Stomach (tissue), 9 donors: Measurements from ENCODE around the gene EDNRB. TPM values are rescaled to one million over a fixed set of nuclear protein-coding genes. Genes with fewer than 3 reads are reported as not detected.

Experiments
- DNase-seq, 2 donors: peaks; one replicate each; pipeline versions ENCODE4 v3.0.0 to v3.0.0-alpha.2; 2013 to 2019
- H3K27ac ChIP-seq, 5 donors: fragments of 200-600 bp in 4 of 5; sonication (generic) in 4 of 5; one replicate each; pipeline ENCODE4 v1.5.1; 2013 to 2019; ENCODE audit warnings: mild to moderate bottlenecking in 1 of 5, moderate library complexity in 1 of 5
- H3K27me3 ChIP-seq, 3 donors: fragments of 200-600 bp; sonication (generic); one replicate each; pipeline ENCODE4 v1.5.1; 2017 to 2019; ENCODE audit warnings: mixed run types in 1 of 3
- H3K36me3 ChIP-seq, 4 donors: fragments of 200-600 bp; sonication (generic); 1 replicate in 3 of 4; 2 replicates in 1 of 4; pipeline ENCODE4 v1.5.1; 2016 to 2019
- H3K4me1 ChIP-seq, 4 donors: fragments of 200-600 bp; sonication (generic); one replicate each; pipeline ENCODE4 v1.5.1; 2016 to 2019
- H3K4me3 ChIP-seq, 4 donors: fragments of 200-600 bp; sonication (generic) in 3 of 4; one replicate each; pipeline ENCODE4 v1.5.1; 2016 to 2019; ENCODE audit warnings: mild to moderate bottlenecking in 1 of 4
- H3K9me3 ChIP-seq, 4 donors: fragments of 200-600 bp; sonication (generic); one replicate each; pipeline ENCODE4 v1.5.1; 2016 to 2019
- EP300 ChIP-seq: sonication (generic); formaldehyde crosslinking; IDR thresholded peaks from one replicate; pipeline ENCODE4 v1.6.1; 2017; ENCODE audit warnings: antibody characterized with exemption
- POLR2A ChIP-seq, 4 donors: fragments of 450-650 bp; IDR thresholded peaks; one replicate each; pipeline ENCODE4 v1.6.1; 2016; ENCODE audit warnings: antibody characterized with exemption in 4 of 4, control low read depth in 2 of 4, mild to moderate bottlenecking in 1 of 4, moderate library complexity in 1 of 4
- POLR2AphosphoS5 ChIP-seq, 3 donors: sonication (generic); formaldehyde crosslinking; IDR thresholded peaks; one replicate each; pipeline ENCODE4 v1.6.1; 2016; ENCODE audit warnings: antibody characterized with exemption in 3 of 3
- WGBS, 5 donors: extraction: QIAGEN DNeasy Blood & Tissue Kit in 3 of 5; methylation state at CpG; one replicate each; pipeline versions ENCODE4 v1.1.5 to v1.1.7; 2013 to 2018; 5-methylcytosine and 5-hydroxymethylcytosine counted together
- intact Hi-C: fragments of 100-400 bp; cut with DNase I; formaldehyde crosslinking; loops from one replicate; pipeline ENCODE4 v1.15.1; 2023; ENCODE audit warnings: low total_unique reads
- polyA plus RNA-seq, 3 donors: library from polyadenylated mRNA; stranded (reverse); fragments of 200-250 nt; gene quantifications; one replicate each; pipeline ENCODE4 v1.2.3, GENCODE V29; 2013
- total RNA-seq, 5 donors: library from RNA; depleted of rRNA; stranded (reverse); fragments of >200 nt; gene quantifications; one replicate each; pipeline versions ENCODE4 v1.1.0 to v1.2.3, GENCODE V29; 2014 to 2016
- TF ChIP-seq, protein P1 (sequence below), 7 experiments: fragments of 450-650 bp in 4 of 7; fragments of 200-600 bp in 3 of 7; sonication (generic) in 3 of 7; IDR thresholded peaks; one replicate each; pipeline ENCODE4 v1.5.1; 2016 to 2019; ENCODE audit warnings: antibody characterized with exemption in 7 of 7, control low read depth in 2 of 7, mild to moderate bottlenecking in 1 of 7
- donor health status: healthy with polysubstance abuse.
- donor health status: Bipolar disorder and iron deficiency.
- donor health status: healthy.

EDNRB gene
- total and polyA plus RNA-seq, 8 donors, result 2.3 to 72.1 (median 13.7) TPM

DNA sequence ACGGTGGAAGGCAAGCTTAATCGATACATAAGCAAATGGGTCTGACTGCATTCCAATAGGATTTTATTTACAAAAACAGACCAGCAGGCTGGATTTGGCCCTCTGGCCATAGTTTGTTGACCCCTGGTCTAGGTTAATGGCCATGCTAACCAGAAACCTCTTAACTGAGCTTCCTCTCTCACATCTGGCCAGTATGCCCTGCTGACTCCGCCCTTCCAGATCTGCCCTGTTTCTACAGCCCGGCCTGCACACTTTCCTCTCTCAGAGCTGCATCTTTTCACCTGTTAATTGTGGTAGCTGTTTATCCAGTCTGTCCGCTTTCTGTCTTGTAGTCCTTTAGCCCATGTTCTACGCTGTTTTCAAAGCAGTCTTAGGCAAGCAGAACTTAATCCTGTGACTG lies 25.6 kb downstream of the EDNRB start:
- Histone ChIP-seq H3K4me3 (no peak overlapping the region), H3K27me3 (no peaks in the 10 kb centered on the region), H3K36me3 (no peaks in the 10 kb centered on the region), H3K4me1 (no peaks in the 10 kb centered on the region), H3K9me3 (no peaks in the 10 kb centered on the region), H3K27ac (no peak overlapping the region)
- intact Hi-C loops, result no loop called here
- TF ChIP-seq POLR2A (IDR thresholded peaks at IDR 0.05) (no peak), POLR2AphosphoS5 (IDR thresholded peaks at IDR 0.05) (no peak), EP300 (no peak)
- TF ChIP-seq, protein P1, sequence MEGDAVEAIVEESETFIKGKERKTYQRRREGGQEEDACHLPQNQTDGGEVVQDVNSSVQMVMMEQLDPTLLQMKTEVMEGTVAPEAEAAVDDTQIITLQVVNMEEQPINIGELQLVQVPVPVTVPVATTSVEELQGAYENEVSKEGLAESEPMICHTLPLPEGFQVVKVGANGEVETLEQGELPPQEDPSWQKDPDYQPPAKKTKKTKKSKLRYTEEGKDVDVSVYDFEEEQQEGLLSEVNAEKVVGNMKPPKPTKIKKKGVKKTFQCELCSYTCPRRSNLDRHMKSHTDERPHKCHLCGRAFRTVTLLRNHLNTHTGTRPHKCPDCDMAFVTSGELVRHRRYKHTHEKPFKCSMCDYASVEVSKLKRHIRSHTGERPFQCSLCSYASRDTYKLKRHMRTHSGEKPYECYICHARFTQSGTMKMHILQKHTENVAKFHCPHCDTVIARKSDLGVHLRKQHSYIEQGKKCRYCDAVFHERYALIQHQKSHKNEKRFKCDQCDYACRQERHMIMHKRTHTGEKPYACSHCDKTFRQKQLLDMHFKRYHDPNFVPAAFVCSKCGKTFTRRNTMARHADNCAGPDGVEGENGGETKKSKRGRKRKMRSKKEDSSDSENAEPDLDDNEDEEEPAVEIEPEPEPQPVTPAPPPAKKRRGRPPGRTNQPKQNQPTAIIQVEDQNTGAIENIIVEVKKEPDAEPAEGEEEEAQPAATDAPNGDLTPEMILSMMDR (IDR thresholded peaks at IDR 0.05), result no peak
- no peak for DNase-seq
- WGBS, 5 donors, result 78 to 88% (median 84%) methylated on average over 6 of the region's 6 CpGs

DNA sequence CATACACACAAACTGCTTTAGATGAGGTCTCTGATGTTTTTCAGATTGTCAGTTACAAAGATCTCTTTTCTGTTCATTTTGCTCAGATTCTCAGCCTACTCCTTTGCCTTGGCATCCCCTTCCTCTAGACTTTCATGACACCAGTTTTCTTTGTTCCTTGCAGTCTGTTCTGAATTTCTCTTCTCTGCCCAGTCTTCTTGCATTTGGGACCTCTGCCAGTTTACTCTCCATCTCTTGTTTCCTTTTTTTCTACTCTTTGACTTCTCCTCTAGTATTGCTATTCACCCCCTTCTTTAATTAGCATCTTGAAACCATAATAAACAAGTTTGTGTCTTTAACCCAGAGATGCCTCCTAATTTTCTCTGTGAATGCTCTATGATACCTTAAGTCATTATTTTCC lies 26.1 kb downstream of the EDNRB start:
- Histone ChIP-seq H3K36me3 (no peaks in the 10 kb centered on the region), H3K9me3 (no peaks in the 10 kb centered on the region), H3K4me3 (no peak overlapping the region), H3K27me3 (no peaks in the 10 kb centered on the region), H3K27ac (no peak overlapping the region), H3K4me1 (no peaks in the 10 kb centered on the region)
- TF ChIP-seq POLR2AphosphoS5 (IDR thresholded peaks at IDR 0.05), result no peak
- no peak for TF ChIP-seq POLR2A (IDR thresholded peaks at IDR 0.05)
- TF ChIP-seq, protein P1 (IDR thresholded peaks at IDR 0.05), result no peak
- no peak for TF ChIP-seq EP300
- intact Hi-C loops, result no loop called here
- DNase-seq, result no peak

DNA sequence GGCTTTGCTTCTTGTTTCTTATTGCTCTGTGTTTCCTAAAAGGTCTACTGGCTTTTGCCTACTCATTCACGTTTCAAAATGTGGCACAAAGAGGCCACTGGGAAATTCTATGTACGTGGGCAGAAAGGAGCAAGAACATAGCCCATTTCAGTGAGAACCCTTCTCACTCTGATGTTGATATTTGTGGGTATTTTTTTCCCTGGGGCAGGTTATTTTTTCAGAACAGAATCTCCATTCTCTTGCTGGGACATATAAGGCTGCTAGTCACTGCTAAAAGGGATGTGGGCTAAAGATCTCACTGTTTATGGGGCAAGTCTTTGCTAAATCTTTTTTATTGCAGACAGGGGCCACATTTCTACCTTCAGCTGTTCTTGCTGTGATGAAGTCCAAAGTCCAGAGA lies 27.1 kb downstream of the EDNRB start:
- H3K27me3 ChIP-seq, result no peaks in the 10 kb centered on the region
- no peaks in the 10 kb centered on the region for H3K36me3 ChIP-seq
- intact Hi-C loops, result no loop called here
- no peak overlapping the region for H3K27ac ChIP-seq
- H3K9me3 ChIP-seq, result no peaks in the 10 kb centered on the region
- no peak for DNase-seq
- no peaks in the 10 kb centered on the region for H3K4me1 ChIP-seq
- H3K4me3 ChIP-seq, result no peak overlapping the region
- TF ChIP-seq POLR2A (IDR thresholded peaks at IDR 0.05), result no peak
- no peak for TF ChIP-seq EP300
- TF ChIP-seq, protein P1 (IDR thresholded peaks at IDR 0.05), result no peak
- 66 to 79% (median 70%) methylated on average over 2 of the region's 2 CpGs for WGBS, 5 donors

DNA sequence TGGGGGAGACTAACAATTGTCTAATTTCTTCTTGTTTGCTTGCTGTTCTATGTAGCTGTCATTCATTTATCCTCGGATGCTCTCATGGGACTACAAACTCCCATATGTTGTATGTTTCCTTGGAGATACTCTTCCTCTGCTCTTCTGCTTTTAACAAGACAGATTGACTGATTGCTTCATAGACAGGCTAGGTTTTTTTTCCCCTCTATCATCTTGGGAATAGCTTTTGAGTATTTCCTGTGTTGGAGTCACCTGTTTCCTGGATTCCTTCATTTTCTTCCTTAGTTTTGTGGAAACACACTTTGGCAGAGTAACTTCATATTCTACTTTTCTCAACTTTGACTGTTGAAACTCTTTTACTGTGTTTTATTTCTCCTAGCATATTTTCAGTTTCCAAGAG lies 27.6 kb downstream of the EDNRB start:
- TF ChIP-seq EP300, result no peak
- TF ChIP-seq, protein P1 (IDR thresholded peaks at IDR 0.05), result no peak
- no peak for TF ChIP-seq POLR2A (IDR thresholded peaks at IDR 0.05)
- no peak for TF ChIP-seq POLR2AphosphoS5 (IDR thresholded peaks at IDR 0.05)
- H3K36me3 ChIP-seq, result no peaks in the 10 kb centered on the region
- H3K4me1 ChIP-seq, result no peaks in the 10 kb centered on the region
- intact Hi-C loops, result no loop called here
- H3K27me3 ChIP-seq, result no peaks in the 10 kb centered on the region
- no peak for DNase-seq
- no peaks in the 10 kb centered on the region for H3K9me3 ChIP-seq
- no peak overlapping the region for H3K4me3 ChIP-seq
- H3K27ac ChIP-seq, result no peak overlapping the region
- 71 to 86% (median 78%) methylated on average over 1 of the region's 1 CpG for WGBS, 5 donors
